ENCODE results near the gene LIN28B. TPM values are rescaled to one million over a fixed set of nuclear protein-coding genes. Genes with fewer than 3 reads are reported as not detected.

Gene LIN28B
- total RNA-seq, 1 donor from 2014 or later = not detected

Other genes starting within 250 kb of the LIN28B start
- gene HACE1, start 97.2 kb upstream of the LIN28B start, total RNA-seq = 6.0 TPM
- 47.8 TPM for gene POPDC3, start 222.9 kb downstream of the LIN28B start, total RNA-seq

Measured in Right ventricle myocardium inferior (tissue), 1 donor.